Large intestine (tissue), 3 donors: ENCODE results near the gene GRM7. TPM values are rescaled to one million over a fixed set of nuclear protein-coding genes. Genes with fewer than 3 reads are reported as not detected.
A peak's percentile ranks its signal among the peaks of the same experiment; 100 is the strongest.

Experiments used
- DNase-seq, 2 donors: peaks; one replicate each; pipeline versions ENCODE4 v3.0.0 to v3.0.0-alpha.2; 2013
- H3K27ac ChIP-seq: one replicate; pipeline ENCODE4 v1.5.1; 2013; ENCODE audit warnings: low read length
- H3K27me3 ChIP-seq: 2 replicates; pipeline ENCODE4 v1.6.1; 2013; ENCODE audit warnings: low read length; ENCODE audit not compliant: control insufficient read depth, insufficient read depth
- H3K36me3 ChIP-seq: 2 replicates; pipeline ENCODE4 v1.6.1; 2013; ENCODE audit warnings: low read length; ENCODE audit not compliant: control insufficient read depth, insufficient read depth
- H3K4me1 ChIP-seq: one replicate; pipeline ENCODE4 v1.6.1; 2013; ENCODE audit warnings: low read length; ENCODE audit not compliant: control insufficient read depth, insufficient read depth
- H3K4me3 ChIP-seq: one replicate; pipeline ENCODE4 v1.5.1; 2013; ENCODE audit warnings: low read length
- H3K9me3 ChIP-seq: one replicate; pipeline ENCODE4 v1.6.1; 2013; ENCODE audit warnings: mild to moderate bottlenecking, low read depth, low read length, moderate library complexity; ENCODE audit not compliant: control insufficient read depth
- WGBS: methylation state at CpG from one replicate; pipeline ENCODE4 v1.1.5; 2013; ENCODE audit warnings: low lambda C conversion rate; ENCODE audit not compliant: insufficient coverage; 5-methylcytosine and 5-hydroxymethylcytosine counted together
- polyA plus RNA-seq: library from polyadenylated mRNA; unstranded; fragments of 120-200 nt; gene quantifications from one replicate; pipeline ENCODE4 v1.2.1, GENCODE V29; 2013

GRM7 gene
- polyA plus RNA-seq, 1 donor = 0.36 TPM

- Histone ChIP-seq H3K36me3 (no peaks in the 10 kb centered on the region), H3K9me3 (no peaks in the 10 kb centered on the region), H3K27me3 (no peaks in the 10 kb centered on the region), H3K27ac (no peak overlapping the region), H3K4me1 (peaks cover 4% of the 10 kb centered on the region), H3K4me3 (no peak overlapping the region)
- no peak for DNase-seq
- 87% methylated on average over 3 of the region's 7 CpGs for WGBS
Measured at GRCh38 chr3:7621046-7621630, 760.2 kb downstream of the GRM7 start.

- no peak overlapping the region for H3K27ac ChIP-seq
- H3K9me3 ChIP-seq = no peaks in the 10 kb centered on the region
- no peak for DNase-seq
- H3K36me3 ChIP-seq = no peaks in the 10 kb centered on the region
- no peak overlapping the region for H3K4me3 ChIP-seq
- no peaks in the 10 kb centered on the region for H3K27me3 ChIP-seq
- H3K4me1 ChIP-seq = peaks cover 4% of the 10 kb centered on the region
- WGBS = no CpG with 5 or more reads among the region's 3 CpGs
Measured at GRCh38 chr3:7621651-7622050, 760.7 kb downstream of the GRM7 start.

- Histone ChIP-seq H3K36me3 (no peaks in the 10 kb centered on the region), H3K4me3 (no peak overlapping the region), H3K27ac (no peak overlapping the region), H3K9me3 (no peaks in the 10 kb centered on the region), H3K4me1 (peaks cover 4% of the 10 kb centered on the region), H3K27me3 (no peaks in the 10 kb centered on the region)
- WGBS = 100% methylated on average over 1 of the region's 6 CpGs
- DNase-seq = no peak
Measured at GRCh38 chr3:7625021-7625420, 764.1 kb downstream of the GRM7 start.

- no peak overlapping the region for H3K27ac ChIP-seq
- WGBS = no CpG with 5 or more reads among the region's 4 CpGs
- no peak for DNase-seq
- no peaks in the 10 kb centered on the region for H3K36me3 ChIP-seq
- peaks cover 3% of the 10 kb centered on the region for H3K4me1 ChIP-seq
- H3K27me3 ChIP-seq = no peaks in the 10 kb centered on the region
- H3K4me3 ChIP-seq = no peak overlapping the region
- H3K9me3 ChIP-seq = no peaks in the 10 kb centered on the region
Measured at GRCh38 chr3:7630351-7630911, 769.5 kb downstream of the GRM7 start.

- Histone ChIP-seq H3K36me3 (no peaks in the 10 kb centered on the region), H3K9me3 (no peaks in the 10 kb centered on the region), H3K4me3 (no peak overlapping the region), H3K27me3 (no peaks in the 10 kb centered on the region), H3K27ac (no peak overlapping the region), H3K4me1 (no peaks in the 10 kb centered on the region)
- DNase-seq = peak; percentile 30 to 58
- 50% methylated on average over 2 of the region's 4 CpGs for WGBS
Measured at GRCh38 chr3:7630925-7631324, 770.0 kb downstream of the GRM7 start.

- Histone ChIP-seq H3K36me3 (no peaks in the 10 kb centered on the region), H3K4me3 (no peak overlapping the region), H3K9me3 (no peaks in the 10 kb centered on the region), H3K27ac (no peak overlapping the region), H3K27me3 (no peaks in the 10 kb centered on the region), H3K4me1 (no peaks in the 10 kb centered on the region)
- no peak for DNase-seq
Measured at GRCh38 chr3:7632305-7632704, 771.4 kb downstream of the GRM7 start.

GRCh38 chr3:7637694-7638093 lies 776.8 kb downstream of the GRM7 start:
- H3K27me3 ChIP-seq = no peaks in the 10 kb centered on the region
- DNase-seq = no peak
- peaks cover 13% of the 10 kb centered on the region for H3K4me1 ChIP-seq
- no CpG with 5 or more reads among the region's 5 CpGs for WGBS
- no peak overlapping the region for H3K27ac ChIP-seq
- no peaks in the 10 kb centered on the region for H3K9me3 ChIP-seq
- no peak overlapping the region for H3K4me3 ChIP-seq
- H3K36me3 ChIP-seq = no peaks in the 10 kb centered on the region

GRCh38 chr3:7638103-7638502 lies 777.2 kb downstream of the GRM7 start:
- H3K36me3 ChIP-seq = no peaks in the 10 kb centered on the region
- H3K4me3 ChIP-seq = no peak overlapping the region
- no peaks in the 10 kb centered on the region for H3K9me3 ChIP-seq
- peaks cover 13% of the 10 kb centered on the region for H3K4me1 ChIP-seq
- H3K27me3 ChIP-seq = no peaks in the 10 kb centered on the region
- no peak for DNase-seq
- no peak overlapping the region for H3K27ac ChIP-seq

GRCh38 chr3:7640787-7641186 lies 779.9 kb downstream of the GRM7 start:
- Histone ChIP-seq H3K36me3 (no peaks in the 10 kb centered on the region), H3K9me3 (no peaks in the 10 kb centered on the region), H3K4me3 (no peak overlapping the region), H3K27ac (no peak overlapping the region), H3K4me1 (peaks cover 13% of the 10 kb centered on the region), H3K27me3 (no peaks in the 10 kb centered on the region)
- peak; percentile 37 to 72 for DNase-seq

GRCh38 chr3:7646851-7647250 lies 785.9 kb downstream of the GRM7 start:
- peaks cover 16% of the 10 kb centered on the region for H3K4me1 ChIP-seq
- WGBS = no CpG with 5 or more reads among the region's 5 CpGs
- H3K36me3 ChIP-seq = no peaks in the 10 kb centered on the region
- no peak overlapping the region for H3K27ac ChIP-seq
- no peaks in the 10 kb centered on the region for H3K9me3 ChIP-seq
- H3K27me3 ChIP-seq = no peaks in the 10 kb centered on the region
- no peak overlapping the region for H3K4me3 ChIP-seq
- peak in 1 of 2 donors; percentile 38 for DNase-seq

GRCh38 chr3:7650466-7650865 lies 789.6 kb downstream of the GRM7 start:
- WGBS = no CpG with 5 or more reads among the region's 1 CpG
- Histone ChIP-seq H3K4me1 (peaks cover 20% of the 10 kb centered on the region), H3K9me3 (no peaks in the 10 kb centered on the region), H3K27ac (no peak overlapping the region), H3K36me3 (no peaks in the 10 kb centered on the region), H3K27me3 (no peaks in the 10 kb centered on the region), H3K4me3 (no peak overlapping the region)
- DNase-seq = peak in 1 of 2 donors; percentile 54
